Left renal pelvis (tissue), 4 donors: ENCODE results near the gene KIAA1217. TPM values are rescaled to one million over a fixed set of nuclear protein-coding genes. Genes with fewer than 3 reads are reported as not detected.
"Not testable (repeated sequence)": the region's sequence is repeated elsewhere in the genome, so short reads cannot be mapped to it uniquely, and the experiment has no call there.

ENCODE experiments used
- DNase-seq, 4 donors: peaks; one replicate each; pipeline ENCODE4 v3.0.0-alpha.2; 2013; ENCODE audit warnings: low read depth in 4 of 4, low spot score in 3 of 4
- polyA plus RNA-seq, 4 donors: library from polyadenylated mRNA; unstranded; fragments of 120-200 nt; gene quantifications; one replicate each; pipeline ENCODE4 v1.2.1, GENCODE V29; 2013; ENCODE audit not compliant: insufficient read length in 4 of 4

Gene KIAA1217
- polyA plus RNA-seq, 4 donors: 84.5 to 137 (median 92.3) TPM

DNA sequence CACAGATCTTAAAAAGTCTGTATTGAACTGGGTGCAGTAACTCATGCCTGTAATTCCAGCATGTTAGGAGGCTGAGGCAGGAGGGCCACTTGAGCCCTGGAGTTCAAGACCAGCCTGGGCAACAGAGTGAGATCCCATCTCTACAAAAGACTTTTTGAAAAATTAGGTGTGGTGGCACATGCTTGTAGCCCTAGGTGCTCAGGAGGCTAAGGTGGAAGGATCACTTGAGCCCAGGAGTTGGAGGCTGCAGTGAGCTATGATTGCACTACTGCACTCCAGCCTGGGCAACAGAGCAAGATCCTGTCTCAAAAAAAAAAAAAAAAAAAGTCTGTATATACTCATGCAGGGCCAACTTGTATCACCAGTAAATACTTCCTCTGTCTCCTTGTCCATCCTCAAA is 273.8 kb downstream of the KIAA1217 start:
- DNase-seq: not testable (repeated sequence)

DNA sequence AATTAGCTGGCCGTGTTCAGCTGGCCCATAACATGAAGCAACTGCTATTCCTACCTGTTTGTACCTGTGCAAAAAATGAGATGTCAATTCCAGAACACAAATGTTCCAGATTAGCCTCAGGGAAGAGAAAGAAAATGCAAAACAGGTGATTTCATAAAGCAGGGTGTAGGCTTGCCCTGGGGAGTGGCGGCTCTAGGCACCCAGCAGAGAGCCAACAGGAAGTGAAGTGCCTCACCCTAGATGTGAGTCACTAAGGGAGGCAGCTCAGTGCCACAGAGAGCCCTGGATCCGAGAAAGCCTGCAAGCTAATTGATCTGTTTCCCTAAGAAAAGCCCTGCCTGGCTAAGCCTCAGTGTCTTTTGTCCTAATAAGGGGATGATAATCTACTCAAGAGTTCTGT is 274.8 kb downstream of the KIAA1217 start:
- no peak for DNase-seq

DNA sequence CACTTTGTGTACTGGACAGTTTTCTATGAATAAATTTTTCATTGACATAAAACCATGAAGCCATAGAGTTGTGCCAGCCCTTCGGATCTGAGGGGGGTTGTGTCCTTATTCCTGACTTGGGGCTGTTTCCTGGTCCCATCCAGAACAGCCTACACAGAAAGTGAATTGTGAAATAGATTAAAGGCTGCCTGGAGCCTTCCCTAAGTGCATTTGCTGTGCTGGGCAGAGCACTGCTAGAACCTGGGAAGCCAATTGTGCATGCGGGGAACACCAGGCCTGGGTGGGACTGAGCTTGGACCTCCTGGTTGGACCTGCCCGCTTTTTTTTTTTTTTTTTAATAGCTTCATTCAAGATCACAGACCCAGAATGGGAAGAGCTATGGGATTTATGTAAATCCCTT is 275.8 kb downstream of the KIAA1217 start:
- DNase-seq: no peak

DNA sequence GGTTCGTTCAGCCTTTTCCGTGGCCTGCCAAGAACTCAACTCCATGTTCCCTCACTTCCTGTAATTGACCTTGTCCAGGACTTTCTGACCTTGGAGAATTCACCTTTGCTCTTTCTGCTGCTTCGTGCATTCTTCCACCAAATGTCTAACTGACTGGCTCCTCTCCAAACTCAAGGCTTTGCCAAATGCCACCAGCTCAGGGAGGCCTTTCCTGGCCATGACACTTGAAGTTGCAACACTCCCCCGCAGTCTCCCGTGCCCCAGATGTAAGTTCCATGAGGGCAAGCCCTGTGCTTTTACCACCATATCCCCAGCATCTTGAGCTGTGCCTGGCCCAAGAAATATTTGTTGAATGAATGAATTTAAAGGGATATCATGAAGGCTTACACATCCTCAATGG is 276.4 kb downstream of the KIAA1217 start:
- DNase-seq: no peak

DNA sequence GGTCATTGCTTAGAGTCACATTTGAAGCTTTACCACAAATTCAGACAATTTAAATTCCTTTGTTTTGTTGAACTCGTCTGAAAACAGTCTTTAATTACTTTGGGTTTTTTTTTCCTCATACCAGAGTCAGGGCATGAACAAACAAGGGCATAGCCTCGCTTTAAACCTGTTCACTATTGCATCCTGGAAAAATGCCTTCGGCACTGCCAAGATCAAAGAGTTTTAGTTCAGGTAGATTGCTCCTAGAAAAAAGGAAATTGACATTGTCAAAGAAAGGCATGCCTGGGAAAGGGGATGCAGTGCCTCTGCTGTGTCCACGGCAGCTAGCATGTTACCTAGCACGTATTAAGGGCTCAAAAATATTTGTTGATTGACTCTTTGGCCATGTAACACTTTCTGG is 279.7 kb downstream of the KIAA1217 start:
- no peak for DNase-seq

DNA sequence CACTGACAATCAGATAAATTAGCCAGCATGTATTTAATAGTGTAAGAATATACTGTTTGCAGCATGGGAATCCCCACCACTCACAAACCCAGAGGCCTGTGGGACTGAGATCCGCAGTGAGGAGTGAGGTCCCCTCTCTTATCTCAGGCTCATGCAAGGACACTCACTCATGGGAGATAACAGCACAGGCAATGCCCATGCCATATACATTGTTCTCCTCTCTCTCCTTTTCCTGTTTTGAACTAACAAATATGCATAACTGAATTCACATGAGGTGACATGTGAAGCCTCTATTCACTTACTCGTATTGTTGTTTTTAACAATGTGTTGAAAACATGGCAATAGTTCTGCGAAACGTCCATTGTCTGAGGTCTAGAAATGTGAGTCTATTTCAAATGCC is 284.2 kb downstream of the KIAA1217 start:
- no peak for DNase-seq

DNA sequence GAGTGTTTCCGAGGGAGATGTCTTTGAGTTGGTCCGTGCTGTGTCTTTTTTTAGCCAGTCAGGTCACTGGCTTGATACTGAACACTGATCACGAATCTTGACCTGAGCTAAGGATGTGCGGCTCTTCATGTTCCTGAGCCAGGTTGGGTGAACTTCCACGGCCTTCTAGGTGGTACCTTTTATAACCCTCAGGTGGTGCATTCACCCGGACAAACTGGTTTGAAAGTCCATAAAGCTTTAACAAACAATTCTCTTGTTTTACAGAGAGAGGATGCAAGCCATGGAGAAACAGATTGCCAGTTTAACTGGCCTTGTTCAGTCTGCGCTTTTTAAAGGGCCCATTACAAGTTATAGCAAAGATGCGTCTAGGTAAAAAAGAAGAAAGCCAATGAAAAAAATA is 285.3 kb downstream of the KIAA1217 start:
- DNase-seq: no peak

DNA sequence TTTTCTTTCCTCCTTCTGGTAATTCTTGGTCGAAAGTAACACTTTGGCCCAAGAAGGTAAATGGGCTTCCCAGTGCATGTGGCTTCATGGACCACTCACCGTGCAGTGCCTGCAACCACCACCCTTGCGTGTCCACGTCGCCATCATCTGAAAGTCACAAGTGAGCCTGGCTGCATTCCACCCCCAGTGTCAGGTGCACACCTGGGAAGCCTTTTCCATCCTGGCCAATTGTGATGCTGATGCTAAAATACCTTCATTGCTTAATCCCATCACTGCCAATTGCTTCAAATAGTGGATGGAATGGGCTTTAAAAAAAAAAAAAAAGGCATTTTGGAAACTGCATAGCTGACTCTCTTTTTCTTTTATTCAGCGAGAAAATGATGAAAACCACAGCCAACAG is 285.8 kb downstream of the KIAA1217 start:
- no peak for DNase-seq

DNA sequence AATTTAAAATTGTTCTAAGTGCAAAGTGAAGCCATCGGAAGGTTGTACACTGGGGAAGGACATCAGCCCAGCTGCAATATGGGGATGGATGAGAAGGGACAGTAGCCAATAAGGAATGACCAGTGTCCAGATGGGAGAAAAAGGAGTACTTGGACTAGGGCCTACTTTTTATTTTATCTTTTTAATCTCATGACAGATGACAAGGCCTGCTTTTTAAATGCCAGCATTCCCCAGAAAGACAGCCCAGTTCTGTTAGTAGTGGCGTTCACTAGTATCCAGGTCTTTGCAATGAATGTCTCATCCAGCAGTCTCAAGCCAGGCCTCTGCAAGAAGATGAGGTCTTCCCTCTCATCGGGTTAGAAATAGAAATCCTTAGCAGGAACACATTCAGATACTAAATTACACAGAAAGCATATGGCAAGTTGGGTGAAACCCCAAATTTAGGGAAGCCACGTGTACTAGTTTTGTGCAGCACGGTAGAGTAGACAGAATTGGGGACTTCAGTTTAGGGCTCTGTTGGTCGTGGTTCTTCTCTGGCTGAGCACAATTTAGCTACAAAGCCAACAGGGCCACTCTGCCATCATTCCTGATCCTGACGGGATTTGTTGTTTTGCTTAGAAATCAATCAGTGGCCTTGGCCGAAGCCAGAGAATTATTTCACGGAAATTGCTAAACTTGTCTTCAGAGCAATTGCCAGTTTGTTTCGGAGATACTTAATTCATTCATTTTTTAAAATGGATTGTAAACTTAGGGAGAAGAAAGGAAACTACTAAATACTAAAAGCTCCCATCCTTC is 286.9 kb downstream of the KIAA1217 start:
- no peak for DNase-seq

DNA sequence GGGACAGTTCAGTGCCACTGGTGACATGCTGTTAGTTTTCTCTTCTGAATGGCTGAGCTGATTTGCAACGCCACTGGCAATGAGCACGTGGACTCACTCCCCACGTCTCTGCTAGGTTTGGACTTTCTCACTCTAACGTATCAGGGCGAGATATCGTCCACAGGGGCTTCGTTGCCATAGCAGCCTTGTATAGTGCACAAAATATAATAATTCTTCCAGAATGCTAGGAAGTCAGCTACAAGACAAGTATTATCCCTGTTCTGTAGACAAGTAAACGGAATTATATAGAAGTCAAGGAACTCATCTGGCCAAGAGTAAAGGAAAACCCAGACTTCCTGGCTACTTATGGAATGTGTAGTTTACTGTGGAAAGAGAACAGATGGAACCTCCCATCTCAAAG is 288.0 kb downstream of the KIAA1217 start:
- no peak for DNase-seq

DNA sequence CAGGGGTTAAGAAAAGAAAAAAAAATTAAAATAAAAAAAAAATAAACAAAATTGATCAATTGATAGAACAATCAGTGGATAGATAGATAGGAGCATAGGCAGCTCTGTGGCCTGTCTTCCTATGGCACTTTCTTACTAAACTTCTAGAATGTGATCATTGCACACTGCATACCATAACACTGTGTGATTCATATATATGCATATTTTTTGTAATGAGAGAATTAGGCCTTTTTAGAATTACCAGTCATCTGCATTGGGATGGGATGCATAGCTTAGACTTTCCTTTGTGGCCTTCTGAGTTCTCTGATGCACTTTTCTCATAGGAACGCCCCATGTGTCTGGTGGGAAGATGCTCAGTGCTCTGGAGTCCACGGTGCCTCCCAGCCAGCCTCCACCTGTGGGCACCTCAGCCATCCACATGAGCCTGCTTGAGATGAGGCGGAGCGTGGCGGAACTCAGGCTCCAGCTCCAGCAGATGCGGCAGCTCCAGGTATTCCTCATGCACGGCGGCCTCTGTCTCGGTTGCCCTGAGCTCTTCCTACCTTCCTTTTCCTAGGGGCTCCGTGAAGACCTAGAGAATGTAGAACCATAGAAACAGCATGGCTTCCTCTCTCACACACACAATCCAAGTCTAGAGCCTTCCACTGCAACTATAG is 292.2 kb downstream of the KIAA1217 start:
- no peak for DNase-seq

DNA sequence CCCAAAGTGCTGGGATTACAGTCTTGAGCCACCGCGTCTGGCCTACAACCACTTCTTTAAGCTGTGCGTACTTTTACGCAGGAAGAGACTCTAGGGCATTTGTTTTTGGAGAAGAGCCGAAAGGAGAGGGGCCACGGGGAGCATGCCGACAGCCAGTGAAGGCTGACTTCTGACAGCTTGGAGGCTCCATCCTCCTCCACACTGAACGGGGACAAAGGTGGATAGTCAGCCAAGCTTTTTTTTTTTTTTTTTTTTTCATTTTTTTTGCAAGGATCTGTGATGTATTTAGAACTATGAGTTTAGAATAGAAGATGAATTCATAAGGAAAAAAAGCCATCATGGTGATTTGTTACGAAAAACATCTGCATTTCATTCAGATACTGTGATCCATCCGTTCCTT is 293.1 kb downstream of the KIAA1217 start:
- DNase-seq: no peak

DNA sequence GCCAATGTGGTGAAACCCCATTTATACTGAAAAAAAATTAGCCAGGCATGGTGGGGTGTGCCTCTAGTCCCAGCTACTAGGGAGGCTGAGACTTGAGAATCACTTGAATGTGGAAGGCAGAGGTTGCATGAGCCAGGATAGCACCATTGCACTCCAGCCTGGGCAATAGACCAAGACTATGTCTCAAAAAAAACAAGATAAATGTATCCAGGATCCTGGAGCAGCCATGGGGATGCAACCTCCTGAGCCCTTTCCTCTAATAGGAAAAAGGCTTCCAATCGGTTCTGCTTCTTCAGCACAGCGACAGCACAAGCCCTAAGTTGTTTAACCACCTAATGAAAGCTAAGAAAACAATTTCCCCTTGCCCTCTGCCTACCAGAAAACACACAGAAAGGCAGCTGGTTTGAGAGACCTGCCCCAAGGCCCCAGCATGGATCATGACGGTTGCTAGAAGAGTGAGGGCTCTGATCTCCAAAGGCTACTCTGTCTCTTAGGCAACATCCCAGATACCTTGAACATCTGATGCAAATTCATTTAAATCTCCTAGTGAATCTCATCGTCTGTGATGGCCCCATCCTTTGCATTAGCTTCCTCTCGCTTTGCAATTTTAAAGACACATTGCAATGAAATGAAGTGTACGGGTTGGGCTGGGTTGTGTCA is 294.0 kb downstream of the KIAA1217 start:
- DNase-seq: no peak

DNA sequence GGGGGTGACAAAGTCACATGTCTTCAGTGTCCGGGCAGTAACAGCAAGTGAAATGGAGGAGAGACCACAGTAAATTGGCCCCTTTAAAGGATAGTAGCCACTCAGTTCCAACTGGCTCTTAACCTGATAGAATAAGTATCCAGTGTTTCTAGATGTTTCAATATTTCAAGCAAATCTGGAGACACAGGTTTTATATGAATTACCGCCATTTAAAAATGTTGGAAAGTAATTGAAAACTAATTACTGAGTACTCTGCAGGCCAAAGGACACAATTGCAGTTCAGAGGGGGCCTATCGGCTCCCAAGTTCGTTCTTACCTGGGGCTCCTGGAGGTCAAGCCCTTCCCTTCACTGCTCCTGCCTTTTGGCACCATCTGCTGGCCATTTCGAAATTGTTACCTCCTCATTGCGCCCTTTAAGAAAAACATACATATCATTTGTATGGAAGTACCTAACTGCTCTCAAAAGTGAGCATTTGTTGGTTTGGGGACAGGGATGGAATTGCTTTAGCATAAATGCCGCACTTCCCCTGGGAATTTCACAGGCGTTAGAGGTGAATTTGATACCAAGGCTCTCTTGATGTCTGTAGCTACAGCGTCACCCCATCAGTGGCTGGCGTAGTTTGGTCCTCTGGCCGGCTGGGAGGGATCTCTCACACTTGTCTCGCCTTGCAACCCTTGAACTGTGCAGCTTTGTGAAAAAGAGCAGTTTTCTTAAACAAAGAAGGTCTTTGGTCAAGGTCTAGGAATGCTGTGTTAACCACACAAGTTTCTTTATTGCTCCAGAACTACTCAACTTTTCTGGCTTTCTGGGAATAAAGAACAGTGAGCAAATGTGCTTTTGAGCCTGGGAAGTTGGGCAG is 294.8 kb downstream of the KIAA1217 start:
- DNase-seq: peak in 1 of 4 donors; percentile 29

DNA sequence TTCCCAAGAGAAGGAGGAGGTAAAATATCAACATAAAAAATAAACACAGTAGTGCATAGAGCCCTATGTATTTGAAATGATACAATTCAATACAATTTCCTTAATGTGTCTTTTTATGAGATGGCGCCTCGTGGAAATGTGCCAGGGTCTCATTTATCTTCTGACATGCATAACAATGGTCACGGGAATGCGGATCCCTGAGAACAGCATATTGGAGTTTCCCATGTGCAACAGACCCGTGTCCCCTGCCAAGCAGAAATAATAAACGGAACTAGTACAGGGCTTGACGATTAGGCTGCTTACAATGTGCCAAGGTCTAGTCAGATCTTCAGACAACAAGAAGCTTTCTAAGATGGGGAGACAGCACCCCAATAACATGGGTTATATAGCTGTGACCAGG is 296.8 kb downstream of the KIAA1217 start:
- no peak for DNase-seq

DNA sequence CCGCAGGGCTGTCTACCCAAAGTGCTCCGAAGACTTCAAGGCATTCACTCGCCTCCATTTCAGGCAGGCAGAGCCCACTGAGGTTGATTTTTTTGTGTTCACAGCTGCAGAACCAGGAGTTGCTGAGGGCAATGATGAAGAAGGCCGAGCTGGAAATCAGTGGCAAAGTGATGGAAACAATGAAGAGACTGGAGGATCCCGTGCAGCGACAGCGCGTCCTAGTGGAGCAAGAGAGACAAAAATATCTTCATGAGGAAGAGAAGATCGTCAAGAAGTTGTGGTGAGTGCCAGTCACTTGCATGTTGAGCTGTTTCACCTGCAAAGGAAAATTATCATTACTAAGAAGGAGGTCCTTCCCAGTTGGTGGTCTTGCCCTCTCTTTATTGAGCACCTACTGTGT is 304.2 kb downstream of the KIAA1217 start:
- no peak for DNase-seq

DNA sequence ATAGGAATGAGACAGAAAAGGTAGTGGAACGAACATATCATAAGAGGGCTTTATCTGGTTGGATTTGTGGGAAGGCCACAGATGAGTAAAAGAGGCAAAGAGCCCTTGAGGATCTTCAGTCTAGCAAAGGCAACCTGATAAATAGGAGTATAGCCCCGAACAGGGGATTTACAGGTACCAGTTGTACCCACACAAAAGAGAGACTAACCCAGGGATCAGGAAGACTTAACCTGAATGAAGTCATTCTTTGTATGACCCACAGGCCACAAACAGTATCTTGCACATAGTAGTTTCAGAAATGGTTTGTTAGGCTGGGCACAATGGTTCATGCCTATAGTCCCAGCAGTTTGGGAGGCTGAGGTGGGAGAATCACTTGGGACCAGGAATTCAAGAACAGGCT is 306.5 kb downstream of the KIAA1217 start:
- no peak for DNase-seq

DNA sequence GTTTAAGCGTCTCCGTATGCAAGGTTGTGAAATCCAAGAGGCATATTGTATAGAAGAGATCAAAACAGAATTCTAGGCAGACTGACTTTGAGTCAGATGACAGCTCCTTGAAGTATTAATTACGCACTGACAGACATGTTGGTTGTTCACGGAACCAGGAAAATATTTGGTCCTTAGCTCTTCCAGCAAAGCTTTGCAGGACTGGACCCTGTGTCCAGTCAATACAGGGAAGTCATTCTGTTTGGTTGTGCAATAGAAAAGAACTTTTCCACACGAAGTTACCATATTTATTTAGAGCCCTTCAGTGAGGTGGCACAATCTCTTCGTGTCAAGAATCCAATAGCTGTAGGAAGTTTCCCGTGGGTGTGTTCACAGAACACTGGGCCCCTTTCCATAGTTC is 309.5 kb downstream of the KIAA1217 start:
- DNase-seq: no peak

DNA sequence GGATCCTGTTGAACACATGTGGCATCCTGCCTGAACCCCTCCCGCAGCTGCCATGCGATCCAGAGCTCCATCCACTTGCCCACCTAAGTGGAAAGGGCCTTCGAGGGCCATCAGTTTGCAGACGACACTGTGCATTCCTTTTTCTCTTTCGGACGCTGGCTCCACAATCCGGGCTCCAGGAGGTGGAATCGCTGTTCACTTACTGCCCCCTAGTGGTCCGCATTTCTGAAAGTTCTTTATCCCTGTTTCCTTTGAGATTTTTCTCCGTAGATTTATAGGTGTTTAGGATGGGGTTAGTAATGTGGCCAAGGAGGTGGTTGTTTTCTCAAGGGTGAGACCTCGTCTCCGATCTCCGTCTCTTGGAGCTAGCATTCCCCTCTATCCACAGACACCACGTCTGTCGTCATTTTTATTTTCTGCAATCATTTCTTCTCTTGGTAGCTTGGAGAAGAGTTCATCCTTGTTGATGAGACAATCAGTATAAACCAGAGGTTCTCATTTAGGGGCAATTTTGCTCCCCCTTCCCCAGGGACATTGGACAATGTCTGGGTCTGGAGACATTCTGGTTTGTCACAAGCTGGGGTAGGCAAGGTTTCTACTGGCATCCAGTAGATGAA is 310.2 kb downstream of the KIAA1217 start:
- DNase-seq: peak in 3 of 4 donors; percentile 51 to 67 (median 56)

DNA sequence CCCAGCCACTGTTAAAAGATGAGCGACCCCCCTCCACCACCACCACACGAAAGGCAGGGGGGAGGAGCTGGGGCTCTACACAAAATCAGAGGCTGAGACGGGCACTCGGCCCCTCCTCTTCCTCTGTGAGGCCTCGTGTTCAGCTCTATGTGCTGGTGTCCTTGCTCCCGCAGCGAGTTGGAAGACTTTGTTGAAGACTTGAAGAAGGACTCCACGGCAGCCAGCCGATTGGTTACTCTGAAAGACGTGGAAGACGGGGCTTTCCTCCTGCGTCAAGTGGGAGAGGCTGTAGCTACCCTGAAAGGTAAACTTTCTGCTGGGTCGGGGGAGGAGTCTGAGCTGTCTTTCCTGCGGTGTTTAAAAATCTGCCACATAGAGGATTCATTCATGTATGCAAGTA is 311.0 kb downstream of the KIAA1217 start:
- no peak for DNase-seq
